Renal cortical epithelial cell (primary cell): ENCODE measurements around the gene ZNF527. TPM values are rescaled to one million over a fixed set of nuclear protein-coding genes. Genes with fewer than 3 reads are reported as not detected.
"Not testable (repeated sequence)": the region's sequence is repeated elsewhere in the genome, so short reads cannot be mapped to it uniquely, and the experiment has no call there.

Source experiments
- DNase-seq: peaks from one replicate; pipeline ENCODE4 v3.0.0-alpha.2; 2011; ENCODE audit warnings: low read depth
- total RNA-seq: library from RNA; depleted of rRNA; stranded (reverse); fragments of >200 nt; gene quantifications from 2 replicates; pipeline ENCODE4 v1.2.3, GENCODE V29; 2014

The ZNF527 gene
- 2.8 and 8.1 TPM in 2 replicates for total RNA-seq

- DNase-seq, result peak; percentile 92
Observed at GRCh38 chr19:37370880-37371661, at the start of gene ZNF527. TSS of gene ZNF527 (plus strand) at chr19:37371099. CDS start at chr19:37374199, 3,100 bp downstream.

GRCh38 chr19:37329686-37330085 lies 41.2 kb upstream of the ZNF527 start:
- DNase-seq, result peak; percentile 3

GRCh38 chr19:37332839-37333238 lies 38.1 kb upstream of the ZNF527 start:
- no peak for DNase-seq

- DNase-seq, result peak; percentile 20
Observed at GRCh38 chr19:37333457-37333856, 37.4 kb upstream of the ZNF527 start.

- DNase-seq, result peak; percentile 88
Observed at GRCh38 chr19:37334179-37335071, 36.5 kb upstream of the ZNF527 start.

- DNase-seq, result no peak
Observed at GRCh38 chr19:37342753-37343152, 28.1 kb upstream of the ZNF527 start.

- no peak for DNase-seq
Observed at GRCh38 chr19:37346091-37346490, 24.8 kb upstream of the ZNF527 start.

- DNase-seq, result no peak
Observed at GRCh38 chr19:37348060-37348459, 22.8 kb upstream of the ZNF527 start.

GRCh38 chr19:37353968-37354367 lies 16.9 kb upstream of the ZNF527 start:
- DNase-seq, result no peak

- no peak for DNase-seq
Observed at GRCh38 chr19:37355901-37356300, 15.0 kb upstream of the ZNF527 start.

- no peak for DNase-seq
Observed at GRCh38 chr19:37361994-37362393, 8.9 kb upstream of the ZNF527 start.

GRCh38 chr19:37362733-37363132 lies 8.2 kb upstream of the ZNF527 start:
- DNase-seq, result peak; percentile 4

- not testable (repeated sequence) for DNase-seq
Observed at GRCh38 chr19:37370386-37370879, 466 bp upstream of the ZNF527 start.

GRCh38 chr19:37389234-37389633 lies 18.3 kb downstream of the ZNF527 start:
- DNase-seq, result no peak

- not testable (repeated sequence) for DNase-seq
Observed at GRCh38 chr19:37391399-37391798, 20.5 kb downstream of the ZNF527 start.

- no peak for DNase-seq
Observed at GRCh38 chr19:37401078-37401477, 30.2 kb downstream of the ZNF527 start.

GRCh38 chr19:37403403-37403802 lies 32.5 kb downstream of the ZNF527 start:
- no peak for DNase-seq

- DNase-seq, result not testable (repeated sequence)
Observed at GRCh38 chr19:37406140-37406846, 35.4 kb downstream of the ZNF527 start.

- DNase-seq, result no peak
Observed at GRCh38 chr19:37412700-37413099, 41.8 kb downstream of the ZNF527 start.

GRCh38 chr19:37413313-37414084 lies 42.6 kb downstream of the ZNF527 start:
- DNase-seq, result peak; percentile 9
